NCI-H2107 treated with DMSO at 0.1 percent for 48 hours (cell line): ENCODE measurements around the gene EEPD1.
A peak's percentile ranks its signal among the peaks of the same experiment; 100 is the strongest.
"Not testable (repeated sequence)": the region's sequence is repeated elsewhere in the genome, so short reads cannot be mapped to it uniquely, and the experiment has no call there.

Experiments used
- DNase-seq: peaks from one replicate; lab custom pipeline; 2025; ENCODE audit not compliant: unreplicated experiment; lab: John Stamatoyannopoulos, UW

EEPD1 gene

DNA sequence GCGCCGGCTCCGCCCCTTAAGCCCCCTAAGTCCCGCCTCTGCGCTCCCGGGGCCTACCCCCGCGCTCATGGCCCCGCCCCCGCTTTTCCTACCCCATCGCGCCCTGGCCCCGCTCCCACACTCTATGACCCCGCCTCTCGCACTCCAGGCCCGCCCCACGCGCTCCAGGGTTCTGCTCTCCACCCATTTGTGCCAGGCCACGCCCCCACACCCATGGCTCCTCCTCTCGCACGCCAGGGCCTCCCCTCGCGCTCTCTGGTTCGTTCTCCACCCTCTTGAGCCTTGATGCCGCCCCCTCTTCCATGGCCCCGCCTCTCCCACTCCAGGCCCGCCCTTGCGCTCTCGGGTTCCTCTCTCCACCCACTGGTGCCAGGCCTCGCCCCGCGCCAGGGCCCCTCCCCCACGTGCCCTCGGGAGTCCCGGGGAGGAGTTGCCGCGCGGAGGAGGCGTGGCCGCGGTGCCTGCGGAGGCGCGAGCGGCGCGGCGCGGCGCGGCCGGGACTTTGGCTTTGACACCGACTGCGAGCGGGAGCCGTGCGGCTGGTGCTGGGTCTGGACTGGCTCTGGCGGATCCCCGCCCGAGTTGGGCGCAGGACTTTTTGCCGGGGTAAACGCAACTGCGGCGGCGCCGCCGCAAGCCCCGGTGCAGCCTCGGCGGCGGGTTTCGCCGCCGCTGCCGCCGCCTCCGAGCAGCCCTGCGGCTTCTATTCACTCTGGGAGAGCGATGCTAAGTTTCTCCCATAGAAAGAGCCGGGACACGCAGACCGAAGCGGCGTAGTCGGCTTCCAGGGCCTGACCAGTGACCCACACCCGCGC, at the start of gene EEPD1:
Gene EEPD1, plus strand, starts transcription at position 499 of the 815 bp plus-strand sequence. CDS start 1,071 bp downstream, outside the sequence.
- peak; percentile 96 for DNase-seq

DNA sequence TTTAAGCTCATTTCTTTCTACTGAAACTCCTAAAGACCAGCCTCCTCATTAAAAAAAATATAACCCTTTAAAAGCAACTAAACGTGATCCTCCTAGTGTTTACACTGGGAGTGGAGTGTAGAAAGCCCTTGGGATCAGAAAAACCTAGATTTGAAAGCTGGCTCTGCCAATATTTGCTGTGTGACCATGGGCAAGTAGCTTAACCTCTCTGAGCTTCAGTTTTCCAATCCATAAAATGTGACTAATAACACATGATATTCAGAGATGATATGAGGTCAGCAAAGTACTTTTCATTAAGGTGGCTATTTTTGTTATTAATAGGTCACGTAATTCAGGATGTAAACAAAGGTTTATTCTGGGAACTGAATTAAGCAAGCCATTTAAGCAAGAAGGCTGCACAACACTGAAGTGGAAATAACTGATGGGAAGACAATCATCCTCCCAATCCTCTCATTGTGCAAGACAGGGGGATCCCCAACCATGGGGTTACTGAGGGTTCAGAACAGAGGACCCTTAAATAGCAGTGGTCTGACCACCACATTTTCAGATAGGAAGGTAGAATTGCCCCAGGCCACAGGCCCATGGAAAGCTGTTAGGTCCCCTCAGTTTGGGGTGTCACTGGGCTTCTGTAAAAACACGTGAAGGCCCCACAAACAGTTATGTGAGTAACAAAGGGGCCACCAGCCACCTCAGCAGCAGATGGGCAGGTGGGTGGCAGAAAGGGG, 49.1 kb upstream of the EEPD1 start:
- DNase-seq = no peak

DNA sequence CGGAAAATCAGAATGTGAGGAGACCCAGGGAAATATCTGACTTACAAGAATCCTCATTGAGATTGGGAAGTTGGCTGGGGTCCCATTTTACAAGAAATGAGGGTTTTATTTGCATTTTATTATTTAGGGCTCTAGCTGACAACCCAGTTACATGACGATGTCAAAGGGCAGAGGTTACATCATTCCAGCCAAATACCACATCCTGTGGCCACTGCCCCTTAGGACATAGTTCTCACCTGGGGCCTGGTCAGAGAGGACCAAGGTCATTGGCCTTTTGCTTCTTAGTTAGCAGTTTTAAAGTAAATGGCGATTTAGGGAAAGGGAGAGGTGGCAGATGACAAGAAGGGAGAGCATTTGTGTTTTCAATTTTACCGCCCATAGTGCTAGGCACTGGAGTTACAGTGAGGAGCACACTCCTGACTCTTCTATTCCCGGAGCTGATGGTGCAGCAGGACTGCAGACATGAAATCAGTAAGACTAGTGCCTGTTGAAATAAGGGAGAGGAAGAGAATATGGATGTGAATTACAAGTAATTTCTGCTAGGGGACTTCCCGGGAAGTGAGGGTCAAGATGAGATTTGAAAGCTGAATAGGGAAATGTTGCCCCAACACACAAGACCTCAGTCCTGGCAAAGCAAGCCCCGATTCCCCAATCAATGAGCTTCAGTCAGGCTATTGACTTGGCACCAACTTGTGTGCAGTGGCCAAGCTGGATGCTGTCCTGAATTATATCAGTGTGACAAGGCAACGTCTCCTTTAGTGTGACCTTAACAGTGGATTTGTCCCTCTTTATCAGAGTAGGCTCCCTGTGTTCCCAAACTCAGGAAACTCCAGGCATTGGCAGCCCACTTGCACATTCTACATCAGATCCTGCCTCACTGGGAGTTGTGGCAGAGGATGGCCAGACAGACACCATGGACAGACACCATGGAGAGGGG, 45.8 kb upstream of the EEPD1 start:
- not testable (repeated sequence) for DNase-seq

DNA sequence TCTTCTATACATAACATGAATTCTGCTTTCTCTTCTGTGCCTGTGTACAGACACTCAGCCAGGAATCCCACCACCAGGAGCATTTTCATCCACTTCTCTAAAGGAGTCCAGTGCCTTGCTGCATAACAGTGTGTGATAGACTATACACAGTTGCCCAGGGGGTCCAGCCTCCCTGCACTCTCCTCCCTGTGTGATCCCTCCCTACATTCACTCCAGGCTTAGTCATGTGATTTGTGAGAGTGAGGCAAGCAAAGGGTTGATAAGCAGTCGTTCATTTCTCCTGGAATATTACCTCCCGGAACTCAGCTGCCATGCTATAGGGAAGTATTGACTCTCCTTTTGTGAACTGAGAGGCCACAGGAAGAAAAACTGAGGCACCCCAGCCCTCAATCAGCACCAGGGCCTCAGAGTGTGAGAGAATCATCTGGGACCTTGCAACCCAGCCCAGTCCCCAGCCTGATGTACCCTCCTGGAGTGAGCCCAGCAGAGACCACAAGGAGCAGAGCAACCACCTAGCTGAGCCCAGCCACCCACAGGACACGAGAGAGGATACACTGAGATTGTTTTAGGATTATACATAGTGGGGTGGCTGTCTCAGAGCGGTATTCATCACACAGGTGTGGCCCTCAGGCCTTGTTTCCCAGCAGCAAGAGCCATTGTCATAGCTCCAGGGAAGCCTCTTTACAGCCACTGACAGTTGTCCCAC, 45.0 kb upstream of the EEPD1 start:
- no peak for DNase-seq

DNA sequence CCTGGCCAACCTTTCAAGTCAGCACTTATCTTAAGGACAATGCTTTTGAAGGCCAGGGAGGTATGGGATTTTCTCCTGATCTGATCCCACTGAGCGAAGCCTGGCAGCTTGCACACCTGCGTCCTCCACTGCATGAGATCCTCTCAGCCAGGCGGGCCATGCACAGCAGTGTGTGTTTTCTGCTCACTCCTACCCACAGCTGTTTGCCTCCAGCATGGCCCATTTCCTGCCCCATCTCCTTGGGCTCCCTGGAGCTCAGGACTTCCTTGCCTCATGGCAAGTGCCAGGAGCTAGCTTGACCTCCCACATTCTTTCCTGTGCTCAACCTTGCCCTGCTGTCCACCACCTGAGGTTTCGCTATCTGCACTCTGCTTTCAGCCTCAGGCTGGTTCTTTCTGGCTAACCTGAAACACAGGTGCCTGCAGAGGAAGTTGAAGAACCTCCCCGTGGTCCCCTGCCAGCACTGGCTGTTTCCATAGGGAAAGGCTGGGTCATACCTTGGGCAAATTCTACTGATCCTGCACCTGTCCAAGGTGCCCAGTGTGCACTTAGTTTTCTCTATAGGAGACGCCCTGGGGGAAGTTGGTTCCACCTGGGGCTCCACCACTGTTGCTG, 43.9 kb upstream of the EEPD1 start:
- DNase-seq = peak; percentile 12

DNA sequence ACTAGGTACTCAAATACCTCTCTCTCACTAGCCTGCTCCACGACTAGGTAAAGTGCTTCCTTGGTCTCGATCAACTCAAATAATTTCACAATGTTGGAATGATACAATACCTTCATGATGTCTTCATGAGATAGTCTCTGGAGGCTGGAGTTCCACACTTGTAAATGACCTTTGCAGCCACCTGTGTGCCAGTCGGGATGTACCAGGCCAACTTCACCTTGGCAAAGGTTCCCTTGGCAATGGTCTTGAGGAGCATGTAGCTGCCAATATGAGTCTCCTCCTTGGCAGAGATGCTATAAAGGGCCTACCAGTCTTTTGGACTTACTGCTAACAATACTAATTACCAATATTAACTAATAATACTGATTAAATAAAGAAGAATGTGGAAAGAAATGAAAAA, 42.5 kb upstream of the EEPD1 start:
- DNase-seq = no peak

DNA sequence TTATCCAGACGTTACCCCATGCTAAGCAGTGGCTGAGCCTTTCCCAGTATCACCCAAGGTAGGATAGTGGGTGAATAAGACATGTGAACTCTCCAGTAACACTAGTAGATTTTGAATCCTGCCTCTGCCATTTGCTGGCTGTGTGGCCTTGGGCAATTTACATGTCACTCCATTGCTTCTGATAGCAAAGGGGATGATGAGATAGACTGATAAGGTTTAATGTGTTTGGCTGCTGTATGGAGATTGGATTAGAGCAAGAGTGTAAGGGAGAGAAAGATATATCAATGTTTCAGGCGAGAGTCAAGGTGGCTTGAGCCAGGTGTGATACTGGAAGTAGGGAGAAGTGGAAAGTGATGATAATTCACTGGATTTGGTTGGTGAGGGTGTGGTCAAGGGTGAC, 40.1 kb upstream of the EEPD1 start:
- no peak for DNase-seq

DNA sequence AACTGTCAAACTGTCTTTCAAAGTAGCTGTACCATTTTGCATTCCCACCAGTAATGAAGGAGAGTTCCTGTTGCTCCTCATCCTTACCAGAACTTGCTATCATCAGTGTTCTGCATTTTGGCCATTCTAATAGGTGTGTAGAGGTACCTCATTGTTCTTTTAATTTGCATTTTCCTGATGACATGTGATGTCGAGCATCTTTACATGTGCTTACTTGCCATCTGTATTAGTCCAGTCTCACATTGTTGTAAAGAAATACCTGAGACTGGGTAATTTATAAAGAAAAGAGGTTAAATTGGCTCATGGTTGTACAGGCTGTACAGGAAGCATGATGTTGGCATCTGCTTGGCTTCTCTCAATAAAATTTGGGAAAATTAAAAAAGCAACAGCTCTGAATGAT, 38.7 kb upstream of the EEPD1 start:
- DNase-seq = no peak

DNA sequence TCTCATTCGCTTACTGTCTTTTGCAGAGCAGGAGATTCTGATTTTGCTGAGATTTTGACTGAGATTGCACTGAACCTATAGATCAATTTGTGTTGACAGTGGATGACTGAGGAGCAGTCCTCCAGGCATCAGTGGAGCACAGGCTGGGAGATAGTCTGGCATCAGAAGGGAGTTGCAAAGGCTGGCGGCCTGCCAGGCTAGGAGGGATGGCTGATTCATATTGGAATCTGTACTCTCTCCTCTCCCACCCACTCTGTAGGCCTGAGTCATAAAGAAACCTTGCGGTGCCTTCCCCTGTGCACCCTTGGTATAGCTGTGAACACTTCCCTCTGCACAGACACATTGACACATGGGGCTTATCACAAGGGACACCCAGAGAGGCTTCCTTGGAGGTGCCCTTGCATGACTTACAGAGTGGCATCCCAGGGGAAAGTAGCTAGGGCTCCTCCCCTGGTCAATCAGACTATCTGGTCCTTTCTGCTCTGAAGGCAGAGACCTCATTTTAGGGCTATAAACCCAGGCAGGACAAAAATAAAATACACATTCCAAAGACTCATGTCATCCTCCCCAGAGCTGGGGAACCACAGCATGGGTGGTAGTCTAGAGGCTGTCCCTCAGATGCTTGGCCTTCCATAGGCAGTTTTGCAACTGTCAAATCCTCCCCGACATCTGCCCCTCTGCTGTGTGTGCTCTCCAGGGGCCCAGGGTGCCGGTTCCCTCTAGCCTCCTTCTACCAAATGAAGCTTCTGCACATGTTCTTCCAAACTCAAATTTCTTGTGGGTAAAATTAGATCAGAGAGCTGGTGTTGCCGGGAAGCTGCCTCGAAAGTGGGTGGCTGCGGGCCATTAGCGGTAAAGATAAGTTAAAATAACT, 37.4 kb upstream of the EEPD1 start:
- no peak for DNase-seq

DNA sequence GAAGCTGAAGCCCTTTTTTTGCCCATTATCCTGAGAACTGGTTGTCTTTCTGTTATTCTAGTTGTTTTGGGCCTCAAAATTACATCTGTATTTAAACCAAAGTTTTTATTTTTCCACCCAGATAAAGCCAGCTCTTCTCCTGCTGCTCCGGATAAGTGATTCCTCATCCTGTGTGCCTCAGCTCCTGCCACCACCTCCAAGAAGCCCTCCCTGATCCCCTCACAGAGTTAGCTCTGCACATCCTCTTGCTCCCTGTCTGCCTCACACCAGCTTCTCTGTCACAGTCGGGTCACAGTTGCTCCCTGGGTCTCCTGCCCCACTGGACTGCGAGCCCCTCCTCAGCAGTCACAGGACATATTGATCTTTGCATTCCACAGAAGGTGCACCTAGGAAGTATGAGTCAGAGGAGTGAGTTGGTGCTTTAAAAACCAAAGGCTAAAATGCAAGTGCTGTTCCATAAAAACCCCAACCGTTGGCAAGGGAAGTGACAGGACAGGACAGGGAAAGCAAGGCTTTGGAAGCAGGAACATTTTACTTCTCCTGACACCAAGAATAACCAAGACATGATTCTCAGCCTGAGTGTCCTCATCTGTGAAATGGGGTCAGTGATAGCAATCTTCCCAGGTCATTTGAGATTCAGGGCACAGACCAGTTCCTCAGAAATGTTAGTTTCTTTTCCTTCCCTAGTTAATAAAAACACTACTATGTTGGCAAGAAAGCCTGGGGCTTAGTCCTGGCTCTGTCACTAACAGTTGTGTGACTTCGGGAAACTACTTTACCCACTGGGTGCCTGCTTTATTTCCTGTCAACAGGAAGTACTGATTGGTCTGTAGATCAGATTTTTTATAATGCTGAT, 36.5 kb upstream of the EEPD1 start:
- no peak for DNase-seq

DNA sequence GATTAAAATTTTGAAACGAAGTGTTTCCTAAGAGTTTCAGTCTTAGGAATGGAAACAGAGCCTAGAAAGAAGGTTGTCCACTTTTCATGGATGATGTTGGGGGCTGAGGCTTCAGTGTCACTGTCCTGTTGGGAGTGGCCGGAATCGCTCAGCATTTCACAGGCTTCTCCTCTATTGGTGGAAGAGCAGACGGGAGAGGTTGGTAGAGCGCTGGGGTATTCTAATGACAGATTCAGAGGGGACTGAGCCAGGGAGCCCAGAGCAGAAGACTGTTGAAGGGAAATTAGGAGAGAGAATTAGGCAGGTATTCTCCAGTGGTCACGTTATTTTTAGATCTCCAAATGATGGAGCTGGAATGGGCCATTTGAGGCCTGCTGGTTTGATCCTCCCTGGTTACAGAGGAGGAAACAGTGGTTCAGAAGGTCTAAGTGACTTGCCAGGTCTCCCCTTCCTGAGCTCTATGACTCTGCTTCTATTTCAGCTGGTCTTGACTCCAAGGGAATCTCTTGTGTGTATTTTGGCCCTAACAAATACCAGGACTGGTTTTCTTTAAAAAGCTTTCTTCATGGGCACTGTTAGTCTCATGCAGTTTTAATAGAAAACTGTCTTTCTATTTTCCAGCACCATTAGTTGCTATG, 35.7 kb upstream of the EEPD1 start:
- no peak for DNase-seq

DNA sequence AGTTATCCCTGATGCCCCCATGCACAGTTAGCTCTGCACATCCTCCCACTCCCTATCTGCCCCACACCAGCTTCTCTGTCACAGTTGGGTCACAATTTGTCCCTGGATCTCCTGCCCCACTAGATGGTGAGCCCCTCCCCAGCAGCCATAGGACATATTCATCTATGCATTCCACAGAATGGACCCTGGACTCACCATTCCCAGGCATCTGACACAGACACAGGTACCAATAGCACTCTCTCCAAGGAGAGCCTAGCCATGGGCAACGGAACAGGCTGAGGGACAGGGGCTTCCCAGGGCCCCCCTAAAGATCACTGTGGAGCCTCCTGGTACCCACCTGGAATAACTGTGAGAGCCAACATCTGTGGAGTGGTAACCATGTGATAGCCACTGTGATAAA, 34.7 kb upstream of the EEPD1 start:
- no peak for DNase-seq

DNA sequence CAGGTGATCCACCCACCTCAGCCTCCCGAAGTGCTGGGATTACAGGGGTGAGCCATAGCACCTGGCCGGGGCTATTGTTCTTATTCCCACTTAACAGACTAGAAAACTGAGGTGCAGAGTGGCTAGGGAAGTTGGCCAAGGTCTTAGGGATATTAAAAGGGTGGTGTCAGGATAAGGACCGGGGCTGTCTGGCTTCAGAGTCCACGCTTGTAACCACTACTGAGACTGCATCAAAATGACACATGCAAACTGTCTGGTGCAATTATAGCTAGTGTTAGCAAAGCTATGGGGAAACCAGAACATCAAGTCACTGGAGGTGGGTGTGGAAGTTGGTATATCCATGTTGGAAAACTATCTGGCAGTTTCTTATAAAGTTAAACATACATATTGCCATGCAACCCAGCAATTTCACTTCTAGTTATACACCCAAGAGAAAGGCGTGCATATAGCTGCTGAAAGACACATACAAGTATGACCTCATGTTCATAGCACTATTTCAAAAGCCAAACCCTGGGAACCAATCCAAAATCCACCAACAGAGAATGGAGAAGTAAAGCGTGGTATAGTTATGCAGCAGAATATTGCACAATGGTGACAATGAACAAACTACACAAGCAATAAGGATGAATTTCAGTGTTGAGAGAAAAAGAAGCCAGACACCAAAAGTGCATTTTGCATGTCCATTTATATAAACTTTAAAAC, 33.9 kb upstream of the EEPD1 start:
- DNase-seq = no peak

DNA sequence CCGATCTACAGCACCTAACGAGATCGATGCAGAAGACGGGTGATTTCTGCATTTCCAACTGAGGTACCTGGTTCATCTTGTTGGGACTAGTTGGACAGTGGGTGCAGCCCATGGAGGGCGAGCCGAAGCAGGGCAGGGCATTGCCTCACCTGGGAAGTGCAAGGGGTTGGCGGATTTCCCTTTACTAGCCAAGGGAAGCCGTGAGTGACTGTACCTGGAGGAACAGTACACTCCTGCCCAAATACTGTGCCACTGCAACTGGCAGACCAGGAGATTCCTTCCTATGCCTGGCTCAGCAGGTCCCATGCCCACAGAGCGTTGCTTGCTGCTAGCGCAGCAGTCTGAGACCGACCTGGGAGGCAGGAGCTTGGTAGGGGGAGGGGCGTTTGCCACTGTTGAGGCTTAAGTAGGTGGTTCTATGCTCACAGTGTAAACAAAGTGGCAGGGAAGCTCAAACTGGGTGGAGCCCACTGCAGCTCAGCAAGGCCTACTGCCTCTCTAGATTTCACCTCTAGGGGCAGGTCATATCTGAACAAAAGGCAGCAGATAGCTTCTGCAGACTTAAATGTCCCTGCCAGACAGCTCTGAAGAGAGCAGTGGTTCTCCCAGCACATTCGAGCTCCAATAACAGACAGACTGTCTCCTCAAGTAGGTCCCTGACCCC, 32.9 kb upstream of the EEPD1 start:
- DNase-seq = not testable (repeated sequence)

DNA sequence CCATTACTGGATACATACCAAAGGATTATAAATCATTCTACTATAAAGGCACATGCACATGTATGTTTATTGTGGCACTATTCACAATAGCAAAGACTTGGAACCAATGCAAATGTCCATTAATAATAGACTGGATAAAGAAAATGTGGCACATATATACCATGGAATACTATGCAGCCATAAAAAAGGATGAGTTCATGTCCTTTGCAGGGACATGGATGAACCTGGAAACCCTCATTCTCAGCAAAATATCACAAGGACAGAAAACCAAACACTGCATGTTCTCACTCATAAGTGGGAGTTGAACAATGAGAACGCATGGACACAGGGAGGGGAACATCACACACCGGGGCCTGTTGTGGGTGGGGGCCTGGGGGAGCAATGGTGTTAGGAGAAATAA, 27.4 kb upstream of the EEPD1 start:
- not testable (repeated sequence) for DNase-seq

DNA sequence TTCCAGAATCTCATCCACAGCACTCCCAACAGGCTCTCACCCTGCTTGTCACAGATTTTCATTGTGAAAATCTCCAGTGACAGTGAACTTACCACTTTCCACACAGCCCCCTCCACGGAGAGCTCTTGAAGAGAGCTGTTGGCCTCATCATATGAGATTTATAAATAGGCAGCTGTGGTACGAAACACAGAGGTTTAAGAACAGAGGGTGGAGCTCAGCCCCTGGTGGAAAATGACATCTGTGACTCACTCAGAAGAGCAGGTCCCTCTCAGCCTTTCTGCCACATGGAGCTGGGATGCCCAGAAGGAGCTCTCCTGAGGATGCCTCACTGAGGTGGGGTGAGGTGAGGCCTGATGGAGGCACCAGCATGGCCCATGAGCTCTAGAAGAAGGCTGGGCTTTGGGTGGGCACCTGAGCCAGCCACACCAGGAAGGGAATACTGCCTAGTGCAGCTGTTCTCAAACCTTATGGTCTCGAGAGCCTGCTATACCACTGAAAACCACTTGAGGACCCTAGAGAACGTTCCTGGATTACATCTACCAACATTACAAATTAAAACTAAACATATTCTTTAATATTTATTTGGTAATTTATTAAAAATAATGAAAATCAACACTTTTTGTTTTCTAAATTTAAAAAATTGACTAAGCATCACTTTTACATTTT, 25.8 kb upstream of the EEPD1 start:
- peak; percentile 13 for DNase-seq
